Neural crest cell (in vitro differentiated cells): ENCODE measurements around the gene SERPINB7. TPM values are rescaled to one million over a fixed set of nuclear protein-coding genes. Genes with fewer than 3 reads are reported as not detected.

Experiments used
- DNase-seq: peaks from one replicate; pipeline ENCODE4 v3.0.0; 2021; ENCODE audit warnings: low read depth, mixed read lengths, low spot score
- H3K27ac Mint-ChIP-seq: one replicate; pipeline ENCODE4 v1.8.0; 2021; ENCODE audit warnings: mild to moderate bottlenecking, mixed read lengths; ENCODE audit not compliant: unreplicated experiment
- H3K27me3 Mint-ChIP-seq: 2 replicates; pipeline ENCODE4 v1.8.0; 2021; ENCODE audit warnings: low read depth, mild to moderate bottlenecking, mixed read lengths
- H3K36me3 Mint-ChIP-seq: 2 replicates; pipeline ENCODE4 v1.8.0; 2021; ENCODE audit warnings: low read depth, mild to moderate bottlenecking, mixed read lengths
- H3K4me1 Mint-ChIP-seq: 2 replicates; pipeline ENCODE4 v1.8.0; 2021; ENCODE audit warnings: mixed read lengths
- H3K4me3 Mint-ChIP-seq: one replicate; pipeline ENCODE4 v1.8.0; 2021; ENCODE audit warnings: mild to moderate bottlenecking, mixed read lengths
- H3K9me3 Mint-ChIP-seq: 2 replicates; pipeline ENCODE4 v1.8.0; 2021; ENCODE audit warnings: mixed read lengths
- CTCF ChIP-seq: fragments of 200-600 bp; sonication (generic); conservative IDR thresholded peaks from 2 replicates; pipeline ENCODE4 v1.5.0; 2021; ENCODE audit warnings: antibody characterized with exemption, mild to moderate bottlenecking
- total RNA-seq: library from RNA; stranded (reverse); gene quantifications from 2 replicates; pipeline ENCODE4 v1.2.1, GENCODE V29; 2021

The SERPINB7 gene
- total RNA-seq, 1 donor from 2014 or later, result not detected

DNA sequence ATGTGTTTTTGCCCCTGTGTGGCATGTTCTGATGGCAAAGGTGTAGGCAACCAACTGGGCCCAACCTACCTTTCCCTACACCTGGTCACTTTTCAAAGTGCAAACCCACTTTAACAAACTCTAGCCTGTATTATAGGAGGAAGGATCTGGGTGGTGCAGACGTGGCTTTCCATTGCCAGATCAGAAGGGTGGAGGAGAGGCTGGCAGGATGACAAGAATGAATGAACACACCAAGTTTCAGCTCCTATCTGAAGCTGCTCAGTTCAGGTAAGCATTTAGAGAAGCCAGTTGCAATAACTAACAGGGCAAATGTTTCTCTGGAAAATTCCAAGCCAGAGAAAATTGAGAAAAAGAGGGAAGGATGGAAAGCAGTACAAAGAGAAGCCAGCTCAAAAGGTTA lies 707 bp upstream of the SERPINB7 start:
- H3K27ac Mint-ChIP-seq, result no peak overlapping the region
- H3K4me1 Mint-ChIP-seq, result no peaks in the 10 kb centered on the region
- no peak overlapping the region for H3K4me3 Mint-ChIP-seq
- no peak for DNase-seq
- no peaks in the 10 kb centered on the region for H3K36me3 Mint-ChIP-seq
- no peaks in the 10 kb centered on the region for H3K27me3 Mint-ChIP-seq
- TF ChIP-seq CTCF, result no peak
- peaks cover 9% of the 10 kb centered on the region for H3K9me3 Mint-ChIP-seq

- DNase-seq, result no peak
- no peaks in the 10 kb centered on the region for H3K4me1 Mint-ChIP-seq
- no peak overlapping the region for H3K27ac Mint-ChIP-seq
- H3K9me3 Mint-ChIP-seq, result peaks cover 6% of the 10 kb centered on the region
- TF ChIP-seq CTCF, result no peak
- no peaks in the 10 kb centered on the region for H3K36me3 Mint-ChIP-seq
- H3K27me3 Mint-ChIP-seq, result no peaks in the 10 kb centered on the region
- H3K4me3 Mint-ChIP-seq, result no peak overlapping the region
Measured at GRCh38 chr18:63779386-63779785, 4.2 kb downstream of the SERPINB7 start.

- no peak for TF ChIP-seq CTCF
- no peak for DNase-seq
- Mint-ChIP-seq H3K36me3 (no peaks in the 10 kb centered on the region), H3K9me3 (no peaks in the 10 kb centered on the region), H3K27me3 (no peaks in the 10 kb centered on the region), H3K4me1 (no peaks in the 10 kb centered on the region), H3K4me3 (no peak overlapping the region), H3K27ac (no peak overlapping the region)
Measured at GRCh38 chr18:63783394-63783793, 8.2 kb downstream of the SERPINB7 start.

DNA sequence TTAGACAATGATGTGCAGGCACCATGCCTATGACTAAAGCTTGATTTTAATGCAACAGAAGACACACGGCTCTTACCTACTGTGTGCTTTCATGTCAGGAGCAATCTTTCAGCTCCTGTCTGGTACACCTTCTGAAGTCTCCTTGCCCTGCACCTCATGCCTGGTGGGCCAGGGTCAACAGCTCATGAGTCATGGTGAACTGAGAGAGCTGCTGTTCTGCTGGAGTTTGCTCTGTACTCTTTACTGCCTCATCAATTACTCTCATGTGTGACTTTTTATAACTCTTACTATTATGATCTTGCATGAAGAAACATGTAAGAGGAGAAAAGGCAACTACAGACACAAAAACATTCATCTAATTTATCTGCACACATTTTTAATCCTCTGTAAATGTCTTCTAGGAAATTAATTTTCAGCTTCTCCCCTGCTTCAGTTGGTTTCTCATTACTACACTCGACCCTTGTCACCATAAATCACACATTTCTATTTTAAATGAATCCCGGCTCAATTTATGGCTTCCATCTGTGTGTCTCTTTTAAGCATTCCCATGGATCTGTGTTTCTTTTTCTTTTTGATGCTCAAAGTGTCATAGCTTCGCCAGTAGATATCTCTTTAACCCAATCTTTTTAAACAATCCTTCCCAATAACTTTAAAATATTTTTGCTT lies 9.7 kb downstream of the SERPINB7 start:
- Mint-ChIP-seq H3K36me3 (no peaks in the 10 kb centered on the region), H3K4me1 (no peaks in the 10 kb centered on the region), H3K27me3 (no peaks in the 10 kb centered on the region), H3K27ac (no peak overlapping the region), H3K9me3 (no peaks in the 10 kb centered on the region), H3K4me3 (no peak overlapping the region)
- TF ChIP-seq CTCF, result no peak
- DNase-seq, result no peak

- no peak overlapping the region for H3K27ac Mint-ChIP-seq
- no peaks in the 10 kb centered on the region for H3K9me3 Mint-ChIP-seq
- TF ChIP-seq CTCF, result no peak
- H3K4me1 Mint-ChIP-seq, result no peaks in the 10 kb centered on the region
- H3K4me3 Mint-ChIP-seq, result no peak overlapping the region
- no peak for DNase-seq
- no peaks in the 10 kb centered on the region for H3K36me3 Mint-ChIP-seq
- H3K27me3 Mint-ChIP-seq, result no peaks in the 10 kb centered on the region
Measured at GRCh38 chr18:63787673-63788072, 12.5 kb downstream of the SERPINB7 start.
